H1 (cell line): Measurements from ENCODE around the gene GDNF. TPM values are rescaled to one million over a fixed set of nuclear protein-coding genes. Genes with fewer than 3 reads are reported as not detected.

ENCODE experiments used
- CTCF ChIA-PET: fragments of 300-600 bp; sonication (Branson Sonifier 250); formaldehyde crosslinking; loops from one replicate; lab custom pipeline; 2021; ENCODE audit not compliant: partially characterized antibody; lab: Charles Lee
- POLR2A ChIA-PET: fragments of 300-600 bp; sonication (Branson Sonifier 250); formaldehyde crosslinking; loops from one replicate; lab custom pipeline; 2021; ENCODE audit warnings: inconsistent platforms; ENCODE audit not compliant: partially characterized antibody; lab: Charles Lee
- DNase-seq, 2 experiments: peaks; one replicate each; pipeline versions ENCODE4 v3.0.0 to v3.0.0-alpha.2; 2010 to 2022; ENCODE audit warnings: low spot score in 2 of 2, low read depth in 1 of 2, mixed read lengths in 1 of 2
- FAIRE-seq: peaks from 2 replicates; lab custom pipeline; 2011; peaks lifted over from hg19 to GRCh38; lab: Jason Lieb, UNC
- H2AFZ ChIP-seq: 2 replicates; pipeline ENCODE4 v1.8.1; 2012; ENCODE audit warnings: low read length, inconsistent platforms
- H2AK5ac ChIP-seq: 2 replicates; pipeline ENCODE4 v1.6.1; 2013; ENCODE audit warnings: low read depth, low read length
- H2BK120ac ChIP-seq: replicated peaks from 2 replicates; pipeline ENCODE3; 2013; ENCODE audit warnings: low read depth, low read length, inconsistent platforms
- H2BK12ac ChIP-seq: 2 replicates; pipeline ENCODE4 v1.6.1; 2013; ENCODE audit warnings: low read depth, low read length
- H2BK15ac ChIP-seq: 2 replicates; pipeline ENCODE4 v1.6.1; 2013; ENCODE audit warnings: low read length
- H2BK20ac ChIP-seq: 2 replicates; pipeline ENCODE4 v1.6.1; 2013; ENCODE audit warnings: low read length
- H2BK5ac ChIP-seq: 2 replicates; pipeline ENCODE4 v1.6.1; 2013; ENCODE audit warnings: low read depth, low read length
- H3K14ac ChIP-seq: 2 replicates; pipeline ENCODE4 v1.6.1; 2013; ENCODE audit warnings: inconsistent platforms; ENCODE audit not compliant: insufficient read length
- H3K18ac ChIP-seq: 2 replicates; pipeline ENCODE4 v1.6.1; 2013; ENCODE audit warnings: low read length; ENCODE audit errors: extremely low read depth
- H3K23ac ChIP-seq: 2 replicates; pipeline ENCODE4 v1.6.1; 2013; ENCODE audit warnings: inconsistent platforms; ENCODE audit not compliant: insufficient read length
- H3K23me2 ChIP-seq: 2 replicates; pipeline ENCODE4 v1.6.1; 2013; ENCODE audit warnings: low read depth, low read length
- H3K27ac ChIP-seq: 2 replicates; pipeline ENCODE4 v1.6.1; 2011; ENCODE audit warnings: low read depth, low read length, inconsistent platforms
- H3K27me3 ChIP-seq, 4 experiments: replicated peaks in 1 of 4; 1 replicate in 1 of 4; 2 replicates in 3 of 4; pipeline versions ENCODE4 v1.6.1 to v1.8.1; 2011 to 2013; ENCODE audit warnings: low read length in 3 of 4, mild to moderate bottlenecking in 3 of 4, inconsistent platforms in 2 of 4, mixed read lengths in 2 of 4, moderate library complexity in 1 of 4; ENCODE audit not compliant: control insufficient read depth in 3 of 4, insufficient read depth in 3 of 4; ENCODE audit errors: extremely low read depth in 1 of 4
- H3K36me3 ChIP-seq, 4 experiments: 2 replicates each; pipeline versions ENCODE4 v1.6.1 to v1.8.1; 2011 to 2013; ENCODE audit warnings: mild to moderate bottlenecking in 4 of 4, low read length in 3 of 4, moderate library complexity in 2 of 4, control low read depth in 1 of 4, inconsistent platforms in 1 of 4; ENCODE audit not compliant: insufficient read depth in 4 of 4, control insufficient read depth in 2 of 4
- H3K4ac ChIP-seq: replicated peaks from 2 replicates; pipeline ENCODE3; 2013; ENCODE audit warnings: low read length, low read depth, mixed read lengths, inconsistent platforms; ENCODE audit not compliant: insufficient read length
- H3K4me1 ChIP-seq, 4 experiments: replicated peaks in 1 of 4; 1 replicate in 1 of 4; 2 replicates in 3 of 4; pipeline versions ENCODE4 v1.6.1 to v1.8.1; 2011 to 2013; ENCODE audit warnings: low read length in 3 of 4, inconsistent platforms in 2 of 4, mixed read lengths in 1 of 4; ENCODE audit not compliant: insufficient read depth in 4 of 4, control insufficient read depth in 3 of 4
- H3K4me2 ChIP-seq, 2 experiments: 2 replicates each; pipeline versions ENCODE4 v1.6.1 to v1.8.1; 2011 to 2013; ENCODE audit warnings: low read depth in 2 of 2, low read length in 2 of 2, control low read depth in 1 of 2, inconsistent platforms in 1 of 2, mild to moderate bottlenecking in 1 of 2; ENCODE audit not compliant: insufficient read depth in 1 of 2
- H3K4me3 ChIP-seq, 4 experiments: fragments of 200-600, 300-600 bp in 1 of 4; sonication (generic), shearing (Covaris generic), sonication (Bioruptor Twin) in 1 of 4; 2 replicates each; pipeline versions ENCODE4 v1.5.1 to v1.8.1; 2011 to 2016; ENCODE audit warnings: low read length in 4 of 4, low read depth in 3 of 4, control low read depth in 2 of 4, inconsistent platforms in 2 of 4, mild to moderate bottlenecking in 2 of 4, mixed read lengths in 1 of 4, moderate library complexity in 1 of 4; ENCODE audit not compliant: insufficient read depth in 2 of 4; ENCODE audit errors: extremely low read depth in 1 of 4
- H3K56ac ChIP-seq: replicated peaks from 2 replicates; pipeline ENCODE3; 2013; ENCODE audit warnings: low read depth, mild to moderate bottlenecking, mixed read lengths, low read length, inconsistent platforms; ENCODE audit not compliant: insufficient read length
- H3K79me1 ChIP-seq: 2 replicates; pipeline ENCODE4 v1.6.1; 2013; ENCODE audit warnings: low read depth, low read length, control low read depth
- H3K79me2 ChIP-seq, 2 experiments: 2 replicates each; pipeline versions ENCODE4 v1.6.1 to v1.8.1; 2012 to 2013; ENCODE audit warnings: low read length in 2 of 2, mild to moderate bottlenecking in 2 of 2, inconsistent platforms in 1 of 2; ENCODE audit not compliant: insufficient read depth in 2 of 2, control insufficient read depth in 1 of 2
- H3K9ac ChIP-seq, 4 experiments: replicated peaks in 1 of 4; 1 replicate in 1 of 4; 2 replicates in 3 of 4; pipeline versions ENCODE4 v1.6.1 to v1.8.1; 2011 to 2013; ENCODE audit warnings: low read depth in 3 of 4, low read length in 3 of 4, control low read depth in 2 of 4, mild to moderate bottlenecking in 2 of 4, moderate library complexity in 2 of 4, inconsistent platforms in 1 of 4; ENCODE audit errors: extremely low read depth in 1 of 4
- H3K9me3 ChIP-seq, 2 experiments: 2 replicates each; pipeline versions ENCODE4 v1.6.1 to v1.8.1; 2012 to 2013; ENCODE audit warnings: mild to moderate bottlenecking in 2 of 2, moderate library complexity in 2 of 2, control low read depth in 1 of 2, inconsistent platforms in 1 of 2, low read depth in 1 of 2, low read length in 1 of 2, mixed read lengths in 1 of 2; ENCODE audit not compliant: insufficient read depth in 2 of 2
- H4K20me1 ChIP-seq, 2 experiments: replicated peaks in 1 of 2; 2 replicates each; pipeline versions ENCODE3 to v1.8.1; 2011 to 2013; ENCODE audit warnings: inconsistent platforms in 2 of 2, low read length in 2 of 2, mild to moderate bottlenecking in 1 of 2; ENCODE audit not compliant: insufficient read depth in 2 of 2, control insufficient read depth in 1 of 2
- H4K5ac ChIP-seq: 2 replicates; pipeline ENCODE4 v1.6.1; 2013; ENCODE audit warnings: low read length, low read depth, mixed read lengths, inconsistent platforms; ENCODE audit not compliant: insufficient read length
- H4K8ac ChIP-seq: 2 replicates; pipeline ENCODE4 v1.8.0; 2013; ENCODE audit warnings: mild to moderate bottlenecking, moderate library complexity, low read length, inconsistent platforms; ENCODE audit not compliant: insufficient read depth; ENCODE audit errors: extremely low read depth
- H4K91ac ChIP-seq: replicated peaks from 2 replicates; pipeline ENCODE3; 2013; ENCODE audit warnings: low read length, mixed read lengths, inconsistent platforms; ENCODE audit not compliant: insufficient read length
- ASH2L ChIP-seq: fragments of 200-600, 300-600 bp; sonication (generic); IDR thresholded peaks from one replicate; pipeline ENCODE4 v1.7.1; 2017; ENCODE audit warnings: low read length
- BRCA1 ChIP-seq: IDR thresholded peaks from 2 replicates; pipeline ENCODE4 v1.6.1; 2012; ENCODE audit warnings: low read depth, low read length, improper control_type of control experiment
- CBX8 ChIP-seq: fragments of 300-800, 300-1000 bp; sonication (generic); IDR thresholded peaks from 2 replicates; pipeline ENCODE4 v1.7.1; 2016; ENCODE audit warnings: low read depth, low read length, borderline replicate concordance
- CEBPB ChIP-seq: IDR thresholded peaks from 2 replicates; pipeline ENCODE4 v1.6.1; 2012; ENCODE audit warnings: low read depth, low read length
- CHD1 ChIP-seq: IDR thresholded peaks from 2 replicates; pipeline ENCODE4 v1.6.1; 2012; ENCODE audit warnings: low read depth, low read length, improper control_type of control experiment
- CREB1 ChIP-seq: IDR thresholded peaks from 2 replicates; pipeline ENCODE4 v1.6.1; 2012; ENCODE audit warnings: inconsistent platforms
- EZH2 ChIP-seq: fragments of 200-600 bp; sonication (generic); IDR thresholded peaks from 2 replicates; pipeline ENCODE4 v1.7.1; 2012; ENCODE audit warnings: low read depth, mild to moderate bottlenecking, moderate library complexity, low read length, inconsistent platforms; ENCODE audit not compliant: severe bottlenecking
- FOSL1 ChIP-seq: IDR thresholded peaks from 2 replicates; pipeline ENCODE4 v1.6.1; 2011; ENCODE audit warnings: mild to moderate bottlenecking, low read depth, low read length, moderate library complexity; ENCODE audit not compliant: insufficient read depth
- JUN ChIP-seq: IDR thresholded peaks from 2 replicates; pipeline ENCODE4 v1.6.1; 2011; ENCODE audit warnings: low read depth, mild to moderate bottlenecking, improper control_type of control experiment, low read length
- KDM4A ChIP-seq: IDR thresholded peaks from one replicate; pipeline ENCODE4 v1.7.1; 2012; ENCODE audit warnings: low read depth, mild to moderate bottlenecking, moderate library complexity, low read length, inconsistent platforms; ENCODE audit not compliant: severe bottlenecking
- NANOG ChIP-seq: IDR thresholded peaks from 2 replicates; pipeline ENCODE4 v1.6.1; 2011; ENCODE audit warnings: low read length, low read depth, mild to moderate bottlenecking, inconsistent platforms; ENCODE audit not compliant: insufficient read depth, poor library complexity, severe bottlenecking
- PHF8 ChIP-seq: fragments of 200-600 bp; sonication (generic); conservative IDR thresholded peaks from 2 replicates; pipeline ENCODE4 v1.7.1; 2012; ENCODE audit warnings: low read depth, mild to moderate bottlenecking, inconsistent platforms, low read length, moderate library complexity
- RNF2 ChIP-seq: fragments of 200-900, 300-1000 bp; sonication (generic); IDR thresholded peaks from 2 replicates; pipeline ENCODE4 v1.7.1; 2016; ENCODE audit warnings: borderline replicate concordance, low read depth, mild to moderate bottlenecking, antibody characterized with exemption, low read length; ENCODE audit not compliant: poor library complexity, severe bottlenecking; ENCODE audit errors: missing control alignments
- SP2 ChIP-seq: IDR thresholded peaks from 2 replicates; pipeline ENCODE4 v1.6.1; 2012; ENCODE audit warnings: mild to moderate bottlenecking, low read length, inconsistent platforms
- ZNF274 ChIP-seq: IDR thresholded peaks from 2 replicates; pipeline ENCODE4 v1.7.0; 2012; ENCODE audit warnings: low read length, borderline replicate concordance; ENCODE audit errors: extremely low read depth
- WGBS, 2 experiments: shearing (Covaris generic) in 1 of 2; methylation state at CpG; one replicate each; pipeline versions ENCODE4 v1.1.6 to v1.1.7; 2013 to 2015; ENCODE audit warnings: low lambda C conversion rate in 2 of 2, mixed read lengths in 2 of 2, inconsistent platforms in 1 of 2, low coverage in 1 of 2, missing lambda C conversion rate in 1 of 2; ENCODE audit not compliant: insufficient replicate concordance in 2 of 2, insufficient coverage in 1 of 2, insufficient read length in 1 of 2; ENCODE audit errors: extremely low coverage in 1 of 2, missing lambda C conversion rate in 1 of 2; 5-methylcytosine and 5-hydroxymethylcytosine counted together
- polyA plus RNA-seq, 7 experiments: library from polyadenylated mRNA; depleted of rRNA in 3 of 7; stranded (reverse) in 5 of 7; unstranded in 2 of 7; fragments of >200 nt in 5 of 7; fragments of 200-250 nt in 2 of 7; gene quantifications; 1 replicate in 5 of 7; 2 replicates in 1 of 7; 4 replicates in 1 of 7; pipeline versions ENCODE4 v1.2.1 to v1.2.3, GENCODE V29; 2011 to 2013; ENCODE audit warnings: missing spikeins in 2 of 7, mixed read lengths in 2 of 7
- total RNA-seq: library from RNA; stranded (reverse); fragmentation: NEBNext Ultra II Directional; extraction: Animal tissue kit (Norgen Biotek cat#: 25700); gene quantifications from 2 replicates; pipeline ENCODE4 v1.2.1, GENCODE V29; 2021

GDNF gene
- total and polyA plus RNA-seq, 2 of the 8 experiments (the other 6 are each of a cell fraction or from before 2014, with no cell fraction given) = 0.15 to 2.0 TPM

DNA sequence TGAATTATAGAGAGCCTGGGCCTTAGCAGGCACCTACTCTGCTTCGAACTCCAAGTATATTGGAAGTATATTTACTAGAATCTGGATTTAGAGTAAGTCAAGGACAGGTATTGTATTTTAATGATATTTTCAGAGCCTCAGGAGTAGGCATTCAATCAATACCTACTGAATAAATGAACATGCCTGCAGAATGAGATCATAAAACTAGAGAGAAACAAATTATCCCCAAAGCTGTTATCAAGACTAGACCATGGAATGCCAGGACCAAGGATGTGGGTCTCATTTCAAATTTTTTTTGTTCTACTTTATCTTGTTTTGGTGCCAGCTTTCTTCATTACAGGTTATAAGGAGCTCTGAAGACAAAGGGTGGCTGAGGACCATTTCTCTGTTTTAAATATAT lies 66.0 kb downstream of the GDNF start:
- Histone ChIP-seq H3K79me1 (no peaks in the 10 kb centered on the region), H3K9me3 (peaks cover 9 to 14% of the 10 kb centered on the region in 2 experiments; a peak in 3 of 4 replicates), H3K4me2 (no peak overlapping the region), H2BK120ac (no peak overlapping the region), H3K9ac (no peak overlapping the region), H3K4ac (no peak overlapping the region), H3K79me2 (no peaks in the 10 kb centered on the region), H3K23me2 (no peaks in the 10 kb centered on the region), H3K4me3 (no peak overlapping the region), H3K23ac (no peak overlapping the region), H2BK15ac (no peak overlapping the region), H3K56ac (no peak overlapping the region), H4K20me1 (no peaks in the 10 kb centered on the region), H2BK5ac (no peak overlapping the region), H3K27me3 (no peaks in the 10 kb centered on the region), H3K27ac (no peak overlapping the region), H2AFZ (no peak overlapping the region), H4K8ac (no peak overlapping the region), H4K91ac (no peak overlapping the region), H3K36me3 (no peaks in the 10 kb centered on the region), H3K4me1 (no peaks in the 10 kb centered on the region), H3K14ac (no peak overlapping the region), H3K18ac (no peak overlapping the region), H4K5ac (no peak overlapping the region), H2AK5ac (no peak overlapping the region), H2BK20ac (no peak overlapping the region), H2BK12ac (no peak overlapping the region)
- DNase-seq = no peak
- POLR2A ChIA-PET = no interaction called here
- WGBS, 2 experiments = 95% methylated on average over 1 of the region's 1 CpG; no CpG with 5 or more reads in 1 of the 2 experiments
- FAIRE-seq = no peak
- CTCF ChIA-PET = interaction anchor here (1.0 to 5.0 kb wide), 16 partner anchors 8 to 437 kb away, joined by 3 to 42 read pairs (median 4); no protein-coding TSS in a partner anchor
- TF ChIP-seq CBX8 = no peak
- no peak for TF ChIP-seq FOSL1
- no peak for TF ChIP-seq ZNF274
- no peak for TF ChIP-seq KDM4A
- no peak for TF ChIP-seq CREB1
- TF ChIP-seq PHF8 = no peak
- no peak for TF ChIP-seq EZH2
- TF ChIP-seq BRCA1 = no peak
- TF ChIP-seq RNF2 = no peak
- no peak for TF ChIP-seq NANOG
- no peak for TF ChIP-seq ASH2L
- no peak for TF ChIP-seq JUN
- TF ChIP-seq SP2 = no peak
- TF ChIP-seq CEBPB = no peak
- TF ChIP-seq CHD1 = no peak
